Astrocyte (in vitro differentiated cells and primary cell): ENCODE results near the gene TEN1. TPM values are rescaled to one million over a fixed set of nuclear protein-coding genes. Genes with fewer than 3 reads are reported as not detected.
"Not testable (repeated sequence)": the region's sequence is repeated elsewhere in the genome, so short reads cannot be mapped to it uniquely, and the experiment has no call there.

Source experiments
- DNase-seq: peaks from one replicate; pipeline ENCODE4 v3.0.0-alpha.2; 2010; ENCODE audit warnings: low read depth
- FAIRE-seq: peaks from 2 replicates; lab custom pipeline; 2011; peaks lifted over from hg19 to GRCh38; lab: Jason Lieb, UNC
- H2AFZ ChIP-seq: 2 replicates; pipeline ENCODE4 v1.6.0; 2012; ENCODE audit warnings: low read depth, low read length, inconsistent platforms
- H3K27ac ChIP-seq: 2 replicates; pipeline ENCODE4 v1.5.1; 2011; ENCODE audit warnings: low read depth, low read length, inconsistent platforms
- H3K27me3 ChIP-seq: 2 replicates; pipeline ENCODE4 v1.6.0; 2011; ENCODE audit warnings: low read length, inconsistent platforms; ENCODE audit not compliant: insufficient read depth
- H3K36me3 ChIP-seq: 2 replicates; pipeline ENCODE4 v1.5.1; 2011; ENCODE audit warnings: low read length, inconsistent platforms; ENCODE audit not compliant: insufficient read depth
- H3K4me1 ChIP-seq: 2 replicates; pipeline ENCODE4 v1.5.1; 2011; ENCODE audit warnings: low read length, inconsistent platforms; ENCODE audit not compliant: insufficient read depth
- H3K4me2 ChIP-seq: 2 replicates; pipeline ENCODE4 v1.6.0; 2012; ENCODE audit warnings: low read length, inconsistent platforms
- H3K4me3 ChIP-seq: 2 replicates; pipeline ENCODE4 v1.5.1; 2011; ENCODE audit warnings: low read depth, mild to moderate bottlenecking, low read length, inconsistent platforms; ENCODE audit not compliant: insufficient read depth
- H3K79me2 ChIP-seq: 2 replicates; pipeline ENCODE4 v1.6.0; 2012; ENCODE audit warnings: mild to moderate bottlenecking, low read length, inconsistent platforms; ENCODE audit not compliant: insufficient read depth
- H3K9ac ChIP-seq: 2 replicates; pipeline ENCODE4 v1.6.0; 2012; ENCODE audit warnings: mild to moderate bottlenecking, low read length, inconsistent platforms
- H3K9me3 ChIP-seq: 2 replicates; pipeline ENCODE4 v1.5.1; 2012; ENCODE audit warnings: low read depth, mild to moderate bottlenecking, low read length, inconsistent platforms; ENCODE audit not compliant: insufficient read depth
- H4K20me1 ChIP-seq: 2 replicates; pipeline ENCODE4 v1.6.0; 2012; ENCODE audit warnings: low read length, inconsistent platforms; ENCODE audit not compliant: insufficient read depth
- H3K27ac Mint-ChIP-seq: one replicate; pipeline ENCODE4 v1.8.0; 2021; ENCODE audit warnings: mild to moderate bottlenecking, mixed read lengths; ENCODE audit not compliant: unreplicated experiment
- H3K27me3 Mint-ChIP-seq: one replicate; pipeline ENCODE4 v1.8.0; 2021; ENCODE audit warnings: low read depth, mixed read lengths; ENCODE audit not compliant: unreplicated experiment
- H3K36me3 Mint-ChIP-seq: one replicate; pipeline ENCODE4 v1.8.0; 2021; ENCODE audit warnings: low read depth, mixed read lengths; ENCODE audit not compliant: unreplicated experiment
- H3K4me1 Mint-ChIP-seq: one replicate; pipeline ENCODE4 v1.8.0; 2021; ENCODE audit warnings: low read depth, mixed read lengths; ENCODE audit not compliant: unreplicated experiment
- H3K4me3 Mint-ChIP-seq: one replicate; pipeline ENCODE4 v1.8.0; 2021; ENCODE audit warnings: mild to moderate bottlenecking, moderate library complexity, mixed read lengths; ENCODE audit not compliant: unreplicated experiment
- H3K9me3 Mint-ChIP-seq: one replicate; pipeline ENCODE4 v1.8.0; 2021; ENCODE audit warnings: mild to moderate bottlenecking, mixed read lengths; ENCODE audit not compliant: unreplicated experiment
- EZH2 ChIP-seq: IDR thresholded peaks from 2 replicates; pipeline ENCODE4 v1.6.1; 2012; ENCODE audit warnings: mild to moderate bottlenecking, low read length, inconsistent platforms; ENCODE audit not compliant: insufficient read depth
- total RNA-seq: library from RNA; stranded (reverse); gene quantifications from 2 replicates; pipeline ENCODE4 v1.2.1, GENCODE V29; 2021
- TF ChIP-seq, protein P1 (sequence below): IDR thresholded peaks from 2 replicates; pipeline ENCODE4 v1.5.1; 2011; ENCODE audit warnings: low read depth, mild to moderate bottlenecking, inconsistent platforms, low read length, moderate library complexity; ENCODE audit not compliant: insufficient read depth

TEN1 gene
- total RNA-seq, 1 donor from 2014 or later, result 17.7 TPM

DNA sequence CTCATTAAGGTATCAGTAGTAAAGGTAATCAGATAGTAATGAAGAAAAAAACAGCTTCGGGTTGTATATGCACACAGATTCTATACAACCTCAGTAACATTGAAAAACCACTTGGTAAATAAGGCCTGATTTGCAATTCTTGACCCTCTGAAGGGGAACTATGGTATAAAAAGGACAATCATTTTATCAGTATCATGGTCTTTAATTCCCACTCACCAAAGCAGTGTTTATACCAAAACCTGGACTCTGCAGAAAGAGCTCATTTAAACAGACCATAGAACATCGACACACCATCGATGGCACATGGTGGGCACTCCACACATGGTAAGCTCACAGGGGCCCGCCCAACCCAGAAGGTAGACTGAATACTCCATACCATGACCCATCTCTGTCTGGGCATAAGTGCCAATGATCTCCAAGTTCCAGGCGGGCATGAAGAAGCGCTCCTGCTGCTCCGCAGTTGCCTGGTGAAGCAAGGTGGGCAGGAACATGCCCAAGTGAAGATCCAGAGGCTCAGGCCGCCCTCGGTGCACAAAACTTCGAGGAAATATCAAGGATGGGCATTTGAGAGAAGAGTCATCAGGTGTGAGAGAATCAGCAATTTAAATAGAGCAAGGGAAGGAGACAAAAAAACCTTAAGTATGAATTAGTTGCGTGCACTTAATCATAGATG is 19.1 kb upstream of the TEN1 start:
- Histone ChIP-seq H2AFZ (no peak overlapping the region), H4K20me1 (peaks cover 51% of the 10 kb centered on the region), H3K79me2 (peaks cover 25% of the 10 kb centered on the region), H3K4me2 (no peak overlapping the region), H3K9ac (no peak overlapping the region), H3K27ac (no peak overlapping the region), H3K9me3 (no peaks in the 10 kb centered on the region), H3K36me3 (peaks cover 12% of the 10 kb centered on the region), H3K27me3 (no peaks in the 10 kb centered on the region), H3K4me3 (no peak overlapping the region), H3K4me1 (no peaks in the 10 kb centered on the region)
- Mint-ChIP-seq H3K4me3 (no peak overlapping the region), H3K36me3 (peaks cover 11% of the 10 kb centered on the region), H3K27ac (no peak overlapping the region), H3K9me3 (no peaks in the 10 kb centered on the region), H3K27me3 (no peaks in the 10 kb centered on the region), H3K4me1 (peaks cover 5% of the 10 kb centered on the region)
- FAIRE-seq, result no peak
- TF ChIP-seq EZH2, result no peak
- TF ChIP-seq, protein P1, sequence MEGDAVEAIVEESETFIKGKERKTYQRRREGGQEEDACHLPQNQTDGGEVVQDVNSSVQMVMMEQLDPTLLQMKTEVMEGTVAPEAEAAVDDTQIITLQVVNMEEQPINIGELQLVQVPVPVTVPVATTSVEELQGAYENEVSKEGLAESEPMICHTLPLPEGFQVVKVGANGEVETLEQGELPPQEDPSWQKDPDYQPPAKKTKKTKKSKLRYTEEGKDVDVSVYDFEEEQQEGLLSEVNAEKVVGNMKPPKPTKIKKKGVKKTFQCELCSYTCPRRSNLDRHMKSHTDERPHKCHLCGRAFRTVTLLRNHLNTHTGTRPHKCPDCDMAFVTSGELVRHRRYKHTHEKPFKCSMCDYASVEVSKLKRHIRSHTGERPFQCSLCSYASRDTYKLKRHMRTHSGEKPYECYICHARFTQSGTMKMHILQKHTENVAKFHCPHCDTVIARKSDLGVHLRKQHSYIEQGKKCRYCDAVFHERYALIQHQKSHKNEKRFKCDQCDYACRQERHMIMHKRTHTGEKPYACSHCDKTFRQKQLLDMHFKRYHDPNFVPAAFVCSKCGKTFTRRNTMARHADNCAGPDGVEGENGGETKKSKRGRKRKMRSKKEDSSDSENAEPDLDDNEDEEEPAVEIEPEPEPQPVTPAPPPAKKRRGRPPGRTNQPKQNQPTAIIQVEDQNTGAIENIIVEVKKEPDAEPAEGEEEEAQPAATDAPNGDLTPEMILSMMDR, result no peak
- DNase-seq, result no peak

DNA sequence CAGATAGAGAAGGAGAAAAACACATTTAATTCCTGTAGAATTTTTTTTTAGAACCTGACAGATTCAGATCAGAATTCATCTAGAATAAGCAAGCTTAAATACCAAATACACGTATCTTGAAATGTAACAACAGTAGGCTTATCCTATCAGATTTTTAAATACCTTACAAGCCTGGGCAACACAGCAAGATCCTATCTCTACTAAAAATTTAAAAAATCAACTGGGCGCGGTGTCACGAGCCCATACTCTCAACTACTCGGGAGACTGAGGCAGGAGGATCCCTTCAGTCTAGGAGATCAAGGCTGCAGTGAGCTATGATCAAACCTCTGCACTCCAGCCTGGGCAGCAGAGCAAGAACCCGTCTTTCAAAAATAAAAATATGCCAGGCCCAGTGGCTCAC is 13.6 kb upstream of the TEN1 start:
- FAIRE-seq, result no peak
- Histone ChIP-seq H4K20me1 (peaks cover 36% of the 10 kb centered on the region), H2AFZ (no peak overlapping the region), H3K9me3 (no peaks in the 10 kb centered on the region), H3K4me2 (no peak overlapping the region), H3K4me1 (no peaks in the 10 kb centered on the region), H3K36me3 (peaks cover 3% of the 10 kb centered on the region), H3K27ac (no peak overlapping the region), H3K27me3 (no peaks in the 10 kb centered on the region), H3K9ac (no peak overlapping the region), H3K79me2 (peaks cover 23% of the 10 kb centered on the region), H3K4me3 (no peak overlapping the region)
- Mint-ChIP-seq H3K4me1 (no peaks in the 10 kb centered on the region), H3K4me3 (no peak overlapping the region), H3K27me3 (no peaks in the 10 kb centered on the region), H3K9me3 (no peaks in the 10 kb centered on the region), H3K36me3 (peaks cover 10% of the 10 kb centered on the region), H3K27ac (no peak overlapping the region)
- TF ChIP-seq, protein P1, result no peak
- TF ChIP-seq EZH2, result no peak
- DNase-seq, result no peak

DNA sequence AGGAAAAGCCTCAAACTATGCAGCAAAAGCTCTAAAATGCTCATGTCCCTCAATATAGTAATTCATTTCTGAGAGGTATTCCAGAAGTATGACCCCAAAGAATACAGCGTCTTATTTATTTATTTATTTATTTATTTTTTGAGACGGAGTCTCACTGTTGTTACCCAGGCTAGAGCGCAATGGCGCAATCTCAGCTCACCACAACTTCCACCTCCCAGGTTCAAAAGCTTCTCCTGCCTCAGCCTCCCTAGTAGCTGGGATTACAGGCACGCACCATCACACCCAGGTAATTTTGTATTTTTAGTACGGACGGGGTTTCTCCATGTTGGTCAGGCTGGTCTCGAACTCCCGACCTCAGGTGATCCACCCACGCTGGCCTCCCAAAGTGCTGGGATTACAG is 10.0 kb upstream of the TEN1 start:
- not testable (repeated sequence) for FAIRE-seq, H3K9me3 Mint-ChIP-seq, H3K9ac ChIP-seq, H3K27ac ChIP-seq, H3K27me3 ChIP-seq, H3K27me3 Mint-ChIP-seq, H2AFZ ChIP-seq, H3K4me1 Mint-ChIP-seq, H3K4me3 Mint-ChIP-seq, DNase-seq, H3K4me1 ChIP-seq, H3K4me3 ChIP-seq, H3K36me3 ChIP-seq, H3K4me2 ChIP-seq, H3K9me3 ChIP-seq, H3K27ac Mint-ChIP-seq
- H3K36me3 Mint-ChIP-seq, result peaks cover 24% of the 10 kb centered on the region
- Histone ChIP-seq H4K20me1 (peaks cover 23% of the 10 kb centered on the region), H3K79me2 (peaks cover 27% of the 10 kb centered on the region)
